Measurements from ENCODE around the gene LRMDA. TPM values are rescaled to one million over a fixed set of nuclear protein-coding genes. Genes with fewer than 3 reads are reported as not detected.

LRMDA gene
- total RNA-seq, 1 experiment from 2014 or later = 4.8 TPM

- peaks cover 20% of the 10 kb centered on the region for H3K27me3 ChIP-seq (ENCODE audit: insufficient read depth, low read length)
- POLR2A ChIA-PET = no interaction called here
- TF ChIP-seq CEBPB (IDR thresholded peaks at IDR 0.05; ENCODE audit: low read depth) (no peak), CTCF (IDR thresholded peaks at IDR 0.05 in 2 of 3, conservative IDR thresholded peaks at IDR 0.05 in 1 of 3; ENCODE audit: borderline replicate concordance in 1 of 3, insufficient read depth in 1 of 3, low read depth in 2 of 3, low read length in 2 of 3) (no peak), RAD21 (IDR thresholded peaks at IDR 0.05; ENCODE audit: low read depth) (no peak), YY1 (IDR thresholded peaks at IDR 0.05; ENCODE audit: extremely low read depth, insufficient replicate concordance, low read depth, low read length) (no peak), ZFX (IDR thresholded peaks at IDR 0.05) (no peak), MAX (IDR thresholded peaks at IDR 0.05) (no peak), POLR2A (IDR thresholded peaks at IDR 0.05; ENCODE audit: borderline replicate concordance, extremely low read depth, insufficient read depth, insufficient read length) (no peak), FOSL1 (IDR thresholded peaks at IDR 0.05; ENCODE audit: low read depth) (no peak)
- H3K36me3 ChIP-seq (ENCODE audit: control insufficient read depth in 1 of 2, insufficient read depth in 2 of 2, low read length in 2 of 2) = no peaks in the 10 kb centered on the region
- no peaks in the 10 kb centered on the region for H3K79me2 ChIP-seq (ENCODE audit: insufficient read depth, low read length)
- H3K27ac ChIP-seq (ENCODE audit: low read depth, low read length) = no peak overlapping the region
- no peaks in the 10 kb centered on the region for H3K9me3 ChIP-seq (ENCODE audit: control insufficient read depth in 1 of 2, insufficient read depth in 1 of 2, low read depth in 1 of 2, low read length in 2 of 2)
- H2AFZ ChIP-seq (ENCODE audit: low read depth, low read length, poor library complexity, severe bottlenecking) = no peak overlapping the region
- H3K9ac ChIP-seq (ENCODE audit: low read length) = no peak overlapping the region
- H4K20me1 ChIP-seq (ENCODE audit: insufficient read depth) = no peaks in the 10 kb centered on the region
- DNase-seq (ENCODE audit: low read depth, low spot score) (no peak), ATAC-seq (no peak)
- CTCF ChIA-PET = no interaction called here
- no peaks in the 10 kb centered on the region for H3K4me1 ChIP-seq (ENCODE audit: control insufficient read depth in 1 of 2, insufficient read depth in 2 of 2, low read length in 2 of 2)
- BruUV-seq (replicated peaks) = no TSS peak
- no peak overlapping the region for H3K4me2 ChIP-seq (ENCODE audit: low read length)
- RAD21 ChIA-PET (ENCODE audit: low non-redundant PET in 1 of 2, low total read pairs in 2 of 2, uncharacterized antibody in 2 of 2, unreplicated experiment in 2 of 2) = no interaction called here
- H3K4me3 ChIP-seq (replicated peaks in 1 of 2; ENCODE audit: low read depth in 1 of 2, low read length in 2 of 2) = no peak overlapping the region
- intact Hi-C loops (cut with micrococcal nuclease) = no loop called here
- no peaks in the 10 kb centered on the region for H3K9me2 ChIP-seq (ENCODE audit: insufficient read depth)
Measured at GRCh38 chr10:76150876-76151288, 719.5 kb downstream of the LRMDA start.

GRCh38 chr10:76152186-76152585, 720.8 kb downstream of the LRMDA start:
- H3K4me3 ChIP-seq (replicated peaks in 1 of 2; ENCODE audit: low read depth in 1 of 2, low read length in 2 of 2) = no peak overlapping the region
- ChIA-PET RAD21 (ENCODE audit: low non-redundant PET in 1 of 2, low total read pairs in 2 of 2, uncharacterized antibody in 2 of 2, unreplicated experiment in 2 of 2) (no interaction called here), POLR2A (no interaction called here), CTCF (no interaction called here)
- DNase-seq (ENCODE audit: low read depth, low spot score) = no peak
- H3K36me3 ChIP-seq (ENCODE audit: control insufficient read depth in 1 of 2, insufficient read depth in 2 of 2, low read length in 2 of 2) = no peaks in the 10 kb centered on the region
- H3K4me1 ChIP-seq (ENCODE audit: control insufficient read depth in 1 of 2, insufficient read depth in 2 of 2, low read length in 2 of 2) = no peaks in the 10 kb centered on the region
- no TSS peak for BruUV-seq (replicated peaks)
- no peaks in the 10 kb centered on the region for H3K9me2 ChIP-seq (ENCODE audit: insufficient read depth)
- H3K79me2 ChIP-seq (ENCODE audit: insufficient read depth, low read length) = no peaks in the 10 kb centered on the region
- peaks cover 26% of the 10 kb centered on the region for H3K27me3 ChIP-seq (ENCODE audit: insufficient read depth, low read length)
- ATAC-seq = no peak
- H3K27ac ChIP-seq (ENCODE audit: low read depth, low read length) = no peak overlapping the region
- no peaks in the 10 kb centered on the region for H4K20me1 ChIP-seq (ENCODE audit: insufficient read depth)
- H3K9me3 ChIP-seq (ENCODE audit: control insufficient read depth in 1 of 2, insufficient read depth in 1 of 2, low read depth in 1 of 2, low read length in 2 of 2) = no peaks in the 10 kb centered on the region
- no peak overlapping the region for H3K4me2 ChIP-seq (ENCODE audit: low read length)
- no peak overlapping the region for H3K9ac ChIP-seq (ENCODE audit: low read length)
- intact Hi-C loops (cut with micrococcal nuclease) = no loop called here
- H2AFZ ChIP-seq (ENCODE audit: low read depth, low read length, poor library complexity, severe bottlenecking) = no peak overlapping the region
- no peak for TF ChIP-seq TCF7L2 (IDR thresholded peaks at IDR 0.05; ENCODE audit: borderline replicate concordance, extremely low read depth, insufficient read depth, insufficient read length)
- TF ChIP-seq POLR2A (IDR thresholded peaks at IDR 0.05; ENCODE audit: borderline replicate concordance, extremely low read depth, insufficient read depth, insufficient read length) = no peak
- TF ChIP-seq CBX3 (IDR thresholded peaks at IDR 0.05; ENCODE audit: low read depth) = no peak
- TF ChIP-seq SP1 (IDR thresholded peaks at IDR 0.05; ENCODE audit: low read depth) = no peak
- TF ChIP-seq EZH2phosphoT487 (IDR thresholded peaks at IDR 0.05; ENCODE audit: borderline replicate concordance) = no peak
- TF ChIP-seq JUND (IDR thresholded peaks at IDR 0.05) = no peak
- no peak for TF ChIP-seq EGR1 (IDR thresholded peaks at IDR 0.05; ENCODE audit: low read depth)
- no peak for TF ChIP-seq YY1 (IDR thresholded peaks at IDR 0.05; ENCODE audit: extremely low read depth, insufficient replicate concordance, low read depth, low read length)
- no peak for TF ChIP-seq ZFX (IDR thresholded peaks at IDR 0.05)
- TF ChIP-seq ZNF274 (IDR thresholded peaks at IDR 0.05; ENCODE audit: low read depth, low read length) = no peak
- TF ChIP-seq POLR2AphosphoS5 (IDR thresholded peaks at IDR 0.05; ENCODE audit: low read depth, low read length) = no peak
- no peak for TF ChIP-seq ZBTB33 (IDR thresholded peaks at IDR 0.05; ENCODE audit: extremely low read depth, insufficient replicate concordance, low read length)
- no peak for TF ChIP-seq MAX (IDR thresholded peaks at IDR 0.05)
- no peak for TF ChIP-seq CEBPB (IDR thresholded peaks at IDR 0.05; ENCODE audit: low read depth)

Data from HCT116 (cell line).